Measurements from ENCODE around the gene CBX8. TPM values are rescaled to one million over a fixed set of nuclear protein-coding genes. Genes with fewer than 3 reads are reported as not detected.

CBX8 gene
- total and polyA plus RNA-seq, 2 of the 13 experiments (the other 11 are each of a cell fraction or from before 2014, with no cell fraction given): 0.34 to 12.6 TPM

- TF ChIP-seq ZNF883 (CRISPR knock-in tag; IDR thresholded peaks at IDR 0.05; ENCODE audit: not compliant biosample characterization) (peak; percentile 98), ZNF788 (CRISPR knock-in tag; IDR thresholded peaks at IDR 0.05; ENCODE audit: borderline replicate concordance) (peak; percentile 89), BCL3 (CRISPR knock-in tag; IDR thresholded peaks at IDR 0.05) (peak; percentile 96), ZNF263 (CRISPR knock-in tag; IDR thresholded peaks at IDR 0.05) (no peak; the same call in 1 of the 2 replicates), AKNA (CRISPR knock-in tag; IDR thresholded peaks at IDR 0.05; ENCODE audit: borderline replicate concordance) (peak; percentile 39; the same call in 1 of the 2 replicates), TAF15 (IDR thresholded peaks at IDR 0.05; ENCODE audit: low read depth, low read length, poor library complexity, severe bottlenecking) (no peak), ZNF574 (CRISPR knock-in tag; IDR thresholded peaks at IDR 0.05) (peak; percentile 72), ZNF772 (CRISPR knock-in tag; IDR thresholded peaks at IDR 0.05) (peak; percentile 75; the same call in 1 of the 2 replicates), ZNF775 (CRISPR knock-in tag; IDR thresholded peaks at IDR 0.05; ENCODE audit: borderline replicate concordance) (0 out of 2 replicates have a peak, but pooled peaks have one; percentile 71), SPEN (CRISPR knock-in tag; IDR thresholded peaks at IDR 0.05; ENCODE audit: low read depth) (peak; percentile 90), NAIF1 (CRISPR knock-in tag; IDR thresholded peaks at IDR 0.05; ENCODE audit: borderline replicate concordance) (peak; percentile 33; the same call in 1 of the 2 replicates), ZMAT3 (CRISPR knock-in tag; conservative IDR thresholded peaks at IDR 0.05) (peak; percentile 94; the same call in 1 of the 2 replicates), ZNF503 (CRISPR knock-in tag; IDR thresholded peaks at IDR 0.05) (no peak), PHF20 (CRISPR knock-in tag; IDR thresholded peaks at IDR 0.05) (peak; percentile 52; the same call in 1 of the 2 replicates), ZNF484 (CRISPR knock-in tag; IDR thresholded peaks at IDR 0.05; ENCODE audit: borderline replicate concordance, low read depth) (no peak), XRCC5 (optimal IDR thresholded peaks at IDR 0.05; ENCODE audit: low read length) (peak; percentile 60), PAF1 (CRISPR knock-in tag; IDR thresholded peaks at IDR 0.05) (no peak)
Observed at GRCh38 chr17:79803997-79804855, 7.3 kb upstream of the CBX8 start (continued).

Measured in HepG2 (cell line).